Measurements from ENCODE around the gene TMEM119.

TMEM119 gene

GRCh38 chr12:108585864-108586263 lies 12.0 kb downstream of the TMEM119 start:
- H3K4me3 ChIP-seq = no peak overlapping the region
- no peak overlapping the region for H3K27ac ChIP-seq
- DNase-seq (ENCODE audit: low spot score) = no peak
- no peak for TF ChIP-seq CTCF (IDR thresholded peaks at IDR 0.05)

- no peak for DNase-seq (ENCODE audit: low spot score)
- H3K27ac ChIP-seq = no peak overlapping the region
- TF ChIP-seq CTCF (IDR thresholded peaks at IDR 0.05) = no peak
- H3K4me3 ChIP-seq = no peak overlapping the region
Measured at GRCh38 chr12:108584456-108585065, 13.3 kb downstream of the TMEM119 start.

GRCh38 chr12:108583991-108584390 lies 13.9 kb downstream of the TMEM119 start:
- H3K27ac ChIP-seq = no peak overlapping the region
- H3K4me3 ChIP-seq = no peak overlapping the region
- no peak for DNase-seq (ENCODE audit: low spot score)
- TF ChIP-seq CTCF (IDR thresholded peaks at IDR 0.05) = no peak

- Histone ChIP-seq H3K4me3 (no peak overlapping the region), H3K27ac (no peak overlapping the region)
- TF ChIP-seq CTCF (IDR thresholded peaks at IDR 0.05) = no peak
- no peak for DNase-seq (ENCODE audit: low spot score)
Measured at GRCh38 chr12:108582978-108583770, 14.7 kb downstream of the TMEM119 start.

GRCh38 chr12:108582509-108582908 lies 15.4 kb downstream of the TMEM119 start:
- DNase-seq (ENCODE audit: low spot score) = no peak
- no peak overlapping the region for H3K27ac ChIP-seq

GRCh38 chr12:108581311-108582227 lies 16.3 kb downstream of the TMEM119 start:
- Histone ChIP-seq H3K27ac (no peak overlapping the region), H3K4me3 (no peak overlapping the region)
- no peak for DNase-seq (ENCODE audit: low spot score)
- no peak for TF ChIP-seq CTCF (IDR thresholded peaks at IDR 0.05)

More at GRCh38 chr12:108582509-108582908, 15.4 kb downstream of the TMEM119 start:
- no peak overlapping the region for H3K4me3 ChIP-seq
- no peak for TF ChIP-seq CTCF (IDR thresholded peaks at IDR 0.05)

Measured in coronary artery (tissue), 2 donors.